Measurements from ENCODE around the gene RPGRIP1. TPM values are rescaled to one million over a fixed set of nuclear protein-coding genes. Genes with fewer than 3 reads are reported as not detected.
"Not testable (repeated sequence)": the region's sequence is repeated elsewhere in the genome, so short reads cannot be mapped to it uniquely, and the experiment has no call there.

RPGRIP1 gene
- total RNA-seq, 4 donors from 2014 or later: 0.21 to 2.6 TPM; not detected in 2

- intact Hi-C loops (cut with DNase I; ENCODE audit: low total_unique reads): no loop called here
- 83 to 89% methylated on average over 6 of the region's 6 CpGs for WGBS, 2 donors
- no peak for TF ChIP-seq CTCF (IDR thresholded peaks at IDR 0.05)
- no peak for TF ChIP-seq POLR2A (IDR thresholded peaks at IDR 0.05)
These were observed 7.3 kb downstream of the RPGRIP1 start for GRCh38 chr14:21287168-21287567.

GRCh38 chr14:21294026-21294425 lies 14.1 kb downstream of the RPGRIP1 start:
- H3K4me3 ChIP-seq (ENCODE audit: low read depth, poor library complexity, severe bottlenecking); intact Hi-C loops (cut with DNase I; ENCODE audit: low total_unique reads); DNase-seq (ENCODE audit: low spot score in 2 of 2): not testable (repeated sequence)
- WGBS, 2 donors: 82 to 93% methylated on average over 8 of the region's 8 CpGs

More at GRCh38 chr14:21287168-21287567, 7.3 kb downstream of the RPGRIP1 start:
- DNase-seq (ENCODE audit: low spot score in 2 of 2): no peak
- no peak overlapping the region for H3K4me3 ChIP-seq (ENCODE audit: low read depth, poor library complexity, severe bottlenecking)

- DNase-seq (ENCODE audit: low spot score in 2 of 2): no peak
- TF ChIP-seq POLR2A (IDR thresholded peaks at IDR 0.05) (no peak), CTCF (IDR thresholded peaks at IDR 0.05) (no peak)
- WGBS, 2 donors: 82 to 93% methylated on average over 12 of the region's 12 CpGs
- H3K4me3 ChIP-seq (ENCODE audit: low read depth, poor library complexity, severe bottlenecking): no peak overlapping the region
- intact Hi-C loops (cut with DNase I; ENCODE audit: low total_unique reads): no loop called here
These were observed 18.5 kb downstream of the RPGRIP1 start for GRCh38 chr14:21298358-21298757.

- DNase-seq (ENCODE audit: low spot score in 2 of 2): no peak
- intact Hi-C loops (cut with DNase I; ENCODE audit: low total_unique reads): no loop called here
- WGBS, 2 donors: 85 to 86% methylated on average over 10 of the region's 10 CpGs
- TF ChIP-seq CTCF (IDR thresholded peaks at IDR 0.05) (no peak), POLR2A (IDR thresholded peaks at IDR 0.05) (no peak)
- H3K4me3 ChIP-seq (ENCODE audit: low read depth, poor library complexity, severe bottlenecking): no peak overlapping the region
These were observed 19.8 kb downstream of the RPGRIP1 start for GRCh38 chr14:21299562-21300130.

- intact Hi-C loops (cut with DNase I; ENCODE audit: low total_unique reads): no loop called here
- H3K4me3 ChIP-seq (ENCODE audit: low read depth, poor library complexity, severe bottlenecking): no peak overlapping the region
- WGBS, 2 donors: 2 to 10% methylated on average over 16 to 30 of the region's 30 CpGs
- no peak for DNase-seq (ENCODE audit: low spot score in 2 of 2)
- TF ChIP-seq POLR2A (IDR thresholded peaks at IDR 0.05) (no peak), CTCF (IDR thresholded peaks at IDR 0.05) (no peak)
These were observed 21.0 kb downstream of the RPGRIP1 start for GRCh38 chr14:21300892-21301291.

GRCh38 chr14:21302013-21302835 lies 22.3 kb downstream of the RPGRIP1 start:
- no peak for TF ChIP-seq CTCF (IDR thresholded peaks at IDR 0.05)
- no peak for TF ChIP-seq POLR2A (IDR thresholded peaks at IDR 0.05)
- WGBS, 2 donors: 77 to 79% methylated on average over 8 of the region's 8 CpGs
- no peak overlapping the region for H3K4me3 ChIP-seq (ENCODE audit: low read depth, poor library complexity, severe bottlenecking)
- DNase-seq (ENCODE audit: low spot score in 2 of 2): no peak
- intact Hi-C loops (cut with DNase I; ENCODE audit: low total_unique reads): no loop called here

- DNase-seq (ENCODE audit: low spot score in 2 of 2); H3K4me3 ChIP-seq (ENCODE audit: low read depth, poor library complexity, severe bottlenecking); intact Hi-C loops (cut with DNase I; ENCODE audit: low total_unique reads): not testable (repeated sequence)
- 89 to 92% methylated on average over 2 of the region's 2 CpGs for WGBS, 2 donors
These were observed 22.9 kb downstream of the RPGRIP1 start for GRCh38 chr14:21302836-21303140.
